Activated CD8-positive, alpha-beta memory T cell treated with anti-CD3 and anti-CD28 coated beads for 24 hours (primary cell): ENCODE data around the gene SMTNL2.
"Not testable (repeated sequence)": the region's sequence is repeated elsewhere in the genome, so short reads cannot be mapped to it uniquely, and the experiment has no call there.

Experiments
- DNase-seq: peaks from one replicate; pipeline ENCODE4 v3.0.0-alpha.2; 2020

SMTNL2 gene

DNA sequence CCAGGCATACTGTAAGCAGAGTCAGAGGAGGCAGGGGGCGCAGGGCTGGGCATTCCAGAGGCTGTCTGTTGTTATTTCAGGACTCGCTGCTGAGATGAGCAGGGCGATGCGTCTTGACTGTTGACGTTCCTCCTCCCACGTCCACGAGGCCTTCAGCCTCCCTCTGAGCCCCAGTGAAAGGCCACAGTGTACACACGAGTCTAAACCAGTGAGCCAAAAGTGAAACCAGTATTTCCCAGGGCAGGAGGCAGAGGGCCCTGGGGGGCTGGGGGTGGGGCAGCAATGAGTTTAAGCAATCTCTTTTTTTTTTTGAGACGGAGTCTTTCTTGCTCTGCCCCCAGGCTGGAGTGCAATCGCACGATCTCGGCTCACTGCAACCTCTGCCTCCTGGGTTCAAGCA is 21.5 kb downstream of the SMTNL2 start:
- no peak for DNase-seq

DNA sequence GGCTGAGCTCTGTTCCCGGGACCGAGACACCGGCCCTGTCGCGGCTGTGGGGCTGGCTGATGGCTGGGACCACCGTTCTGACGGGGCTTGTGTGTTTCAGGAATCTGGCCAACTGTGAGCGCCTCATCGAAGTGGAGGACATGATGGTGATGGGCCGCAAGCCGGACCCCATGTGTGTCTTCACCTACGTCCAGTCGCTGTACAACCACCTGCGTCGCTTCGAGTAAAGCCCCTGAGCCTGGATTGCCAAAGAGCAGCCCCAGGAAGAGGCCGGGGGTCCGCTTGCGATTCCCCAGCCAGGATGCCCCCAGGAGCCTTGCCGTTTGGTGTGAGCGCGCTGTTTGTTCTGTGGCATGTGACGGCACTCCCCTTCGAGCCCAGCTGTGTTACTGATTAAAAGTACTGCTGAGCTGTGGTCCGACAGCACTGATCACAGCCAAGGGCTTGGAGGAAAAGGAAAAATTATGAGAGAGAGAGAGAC is 23.0 kb downstream of the SMTNL2 start:
- DNase-seq: no peak

DNA sequence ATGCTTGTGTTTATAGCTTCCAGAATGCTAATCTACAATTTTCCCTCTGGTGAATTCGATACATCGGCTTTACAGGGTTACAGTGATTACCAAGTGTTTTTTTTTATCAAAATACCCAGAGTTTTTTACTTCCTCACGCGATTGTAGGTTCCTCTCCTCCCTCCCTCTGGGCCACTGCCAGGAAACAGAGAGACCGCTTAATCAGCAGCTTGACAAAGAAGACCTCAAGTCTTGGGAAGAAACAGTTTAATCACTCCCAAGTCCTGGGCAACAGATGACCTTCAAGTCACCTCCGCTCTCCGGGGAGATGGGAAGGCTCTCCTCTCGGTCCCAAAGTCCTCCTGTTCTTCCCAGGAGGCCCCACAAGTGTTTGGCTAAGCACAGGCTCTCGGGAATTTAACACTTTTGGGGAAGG is 23.5 kb downstream of the SMTNL2 start:
- no peak for DNase-seq

DNA sequence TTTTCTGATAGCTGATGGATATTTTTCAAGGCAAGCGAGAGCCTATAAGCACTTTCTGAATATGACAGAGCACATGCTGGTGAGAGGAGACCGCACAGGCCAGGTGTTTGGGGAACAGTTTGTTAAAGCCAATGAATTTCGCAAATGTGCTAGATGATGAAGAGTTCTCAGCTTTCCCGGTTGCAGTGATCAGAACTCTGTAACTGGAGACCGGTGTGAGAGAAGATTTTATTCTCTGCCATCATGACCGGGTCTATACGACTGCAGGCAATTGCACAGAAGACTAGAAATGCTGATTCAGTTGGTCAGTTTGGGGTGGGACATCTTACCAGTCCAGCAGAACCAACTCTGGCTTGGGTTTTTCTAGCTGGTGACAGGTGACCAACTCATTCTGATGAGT is 25.4 kb downstream of the SMTNL2 start:
- no peak for DNase-seq

DNA sequence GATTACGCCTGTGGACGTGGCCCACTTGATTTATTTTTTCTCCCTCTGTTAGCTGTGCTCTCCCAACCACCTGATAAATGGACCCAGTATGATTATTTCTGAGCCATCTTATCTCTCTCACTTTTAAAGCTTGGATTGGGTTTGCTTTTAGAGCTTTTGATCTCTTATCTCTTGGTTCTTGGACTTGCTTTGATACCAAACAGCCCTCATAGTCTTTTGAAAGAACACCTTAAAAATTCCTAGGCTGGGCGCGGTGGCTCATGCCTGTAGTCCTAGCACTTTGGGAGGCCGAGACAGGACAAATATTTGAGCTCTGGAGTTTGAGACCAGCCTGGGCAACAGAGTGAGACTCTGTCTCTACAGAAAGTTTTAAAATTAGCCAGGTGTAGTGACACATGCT is 25.8 kb downstream of the SMTNL2 start:
- no peak for DNase-seq

DNA sequence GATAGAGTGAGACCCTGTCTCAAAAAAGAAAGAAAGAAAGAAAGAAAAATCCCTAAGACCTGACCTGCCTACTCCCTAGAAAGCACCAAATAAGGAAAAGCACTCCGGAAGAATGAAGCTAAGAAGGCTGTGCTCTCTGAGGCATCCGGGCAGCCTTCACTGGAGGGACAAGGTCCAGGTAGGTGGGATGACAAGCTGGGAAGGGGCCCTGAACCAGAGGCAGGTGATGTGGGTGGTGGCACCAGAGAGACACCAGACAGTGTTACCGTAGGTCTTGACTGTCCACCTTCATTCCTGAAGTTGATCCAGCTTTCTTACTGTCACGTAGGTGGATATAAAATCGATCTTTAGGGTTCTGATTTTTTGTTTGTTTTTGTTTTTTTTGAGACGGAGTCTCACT is 26.3 kb downstream of the SMTNL2 start:
- DNase-seq: no peak

DNA sequence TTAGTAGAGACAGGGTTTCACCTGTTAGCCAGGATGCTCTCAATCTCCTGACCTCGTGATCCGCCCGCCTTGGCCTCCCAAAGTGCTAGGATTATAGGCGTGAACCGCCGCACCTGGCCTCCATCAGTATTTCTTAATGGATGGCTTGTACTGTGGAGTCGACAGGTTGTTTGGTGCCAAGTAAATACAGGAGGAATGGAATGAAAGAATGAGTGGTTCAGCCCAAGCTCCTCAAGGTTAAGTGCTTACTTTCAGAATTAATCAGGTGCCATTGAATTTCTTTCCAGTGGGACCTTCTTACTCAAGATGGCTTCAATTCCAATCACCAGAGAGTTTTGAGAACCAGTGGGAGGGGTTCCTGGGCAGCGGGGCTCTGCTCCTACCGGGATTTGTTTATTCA is 32.1 kb downstream of the SMTNL2 start:
- no peak for DNase-seq

DNA sequence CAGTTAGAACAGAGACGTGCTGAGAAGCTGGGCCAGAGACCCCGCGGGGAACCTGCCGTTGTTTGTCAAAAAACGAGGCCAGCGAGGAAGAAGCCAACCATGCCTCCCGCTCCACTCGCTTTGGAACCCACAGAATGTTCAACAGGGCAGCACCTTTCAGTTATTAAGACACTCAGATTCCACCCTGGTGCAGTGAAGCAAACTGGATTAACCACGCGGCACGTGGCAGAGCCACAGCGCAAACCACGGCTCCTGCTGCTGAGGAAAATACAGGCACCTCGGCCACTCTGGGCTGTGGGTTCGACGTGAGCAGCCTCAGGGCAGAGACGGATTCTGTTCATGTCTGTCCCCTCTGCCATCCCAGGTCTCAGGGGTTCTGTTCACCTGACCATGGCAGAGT is 32.8 kb downstream of the SMTNL2 start:
- no peak for DNase-seq

DNA sequence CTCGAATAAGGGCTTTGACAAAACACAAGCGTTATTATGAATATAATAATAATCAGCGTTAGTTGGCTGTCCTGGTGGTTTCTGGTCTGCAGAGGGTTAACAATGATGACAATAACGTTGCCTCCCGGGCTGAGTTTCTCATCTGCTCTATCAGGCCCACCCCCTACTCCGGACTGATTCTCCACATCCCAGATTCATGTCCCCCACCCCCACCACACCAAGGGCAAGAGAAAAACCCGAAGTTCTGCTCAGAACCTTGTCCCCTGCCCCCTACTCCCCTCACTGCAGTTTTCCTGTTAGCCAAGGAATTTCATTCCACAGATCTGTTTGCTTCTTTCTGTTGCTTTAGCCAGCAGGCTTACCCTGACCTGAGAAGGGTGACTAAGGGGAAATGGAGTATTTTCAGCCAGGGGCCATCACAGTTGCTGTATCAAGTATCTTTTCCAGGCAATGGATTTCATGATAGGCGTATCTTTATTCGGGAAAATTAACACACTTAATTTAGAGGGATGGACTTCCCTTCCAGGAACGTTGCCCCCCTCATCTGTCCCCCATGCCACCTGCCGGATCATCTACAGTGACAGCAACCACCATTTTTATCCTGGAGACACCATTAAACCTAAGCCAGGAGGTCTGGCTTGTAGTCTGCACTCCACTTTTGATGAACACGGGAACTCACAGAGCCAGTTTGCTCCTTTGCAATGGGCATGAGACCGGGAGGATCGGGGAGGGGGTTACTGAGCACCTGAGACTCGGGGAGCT is 33.4 kb downstream of the SMTNL2 start:
- DNase-seq: no peak

DNA sequence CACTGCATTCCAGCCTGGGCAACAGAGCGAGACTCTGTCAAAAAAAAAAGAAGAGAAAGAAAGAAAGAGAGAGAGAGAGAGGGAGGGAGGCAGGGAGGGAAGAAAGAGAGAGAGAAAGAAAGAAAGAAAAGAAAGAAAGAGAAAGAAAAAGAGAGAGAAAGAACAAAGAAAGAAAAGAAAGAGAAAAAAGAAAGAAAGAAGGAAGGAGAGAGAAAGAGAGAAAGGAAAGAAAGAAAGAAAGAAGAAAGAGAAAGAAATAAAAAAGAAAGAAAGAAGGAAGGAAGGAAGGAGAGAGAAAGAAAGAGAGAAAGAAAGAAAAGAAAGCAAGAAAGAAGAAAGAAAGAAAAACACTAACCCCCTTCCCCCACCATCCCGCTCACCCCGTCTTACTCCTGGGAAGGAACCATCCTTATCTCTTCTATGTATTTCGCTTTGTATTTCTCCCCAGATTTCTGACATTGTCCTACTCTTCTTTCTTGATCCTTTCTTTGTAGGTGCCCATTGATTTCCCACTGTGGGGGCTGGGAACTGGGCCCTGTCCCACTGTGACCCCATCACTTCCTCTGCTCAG is 36.3 kb downstream of the SMTNL2 start:
- DNase-seq: no peak

DNA sequence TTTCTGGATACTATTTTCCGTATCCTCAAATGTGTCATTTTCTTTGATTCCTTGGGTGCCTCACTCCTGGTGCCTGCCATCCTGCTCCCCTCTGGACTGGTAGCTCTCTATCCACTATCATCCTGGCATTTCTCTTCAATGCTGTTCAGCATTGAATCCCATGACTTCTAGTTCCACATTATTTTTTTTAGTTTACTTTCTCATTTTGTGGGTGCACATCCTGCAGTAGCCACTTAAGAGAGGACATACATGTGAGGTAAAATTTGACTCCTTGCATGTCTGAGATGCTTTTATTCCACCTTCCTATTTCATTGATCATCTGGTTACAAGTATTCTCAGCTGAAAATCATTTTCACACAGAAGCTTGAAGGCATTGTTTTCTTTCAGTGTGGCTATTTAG is 38.0 kb downstream of the SMTNL2 start:
- DNase-seq: no peak

DNA sequence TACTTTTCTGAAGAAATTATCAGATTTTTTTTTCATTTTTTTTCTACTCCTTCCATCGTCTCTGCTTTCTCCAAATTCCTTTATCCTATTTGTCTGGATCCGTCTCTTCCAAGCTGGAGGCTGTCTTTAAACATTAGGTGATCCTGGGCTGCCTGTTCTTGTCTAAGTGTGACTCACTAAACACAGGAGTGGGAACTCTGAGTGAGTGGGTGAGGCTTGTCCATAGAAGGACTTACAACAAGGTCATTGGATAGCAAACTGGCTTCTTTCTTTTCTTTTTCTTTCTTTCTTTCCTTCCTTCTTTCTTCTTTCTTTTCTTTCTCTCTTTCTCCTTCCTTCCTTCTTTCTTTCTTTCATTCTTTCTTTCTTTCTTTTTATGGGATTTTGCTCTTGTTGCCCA is 38.9 kb downstream of the SMTNL2 start:
- no peak for DNase-seq

DNA sequence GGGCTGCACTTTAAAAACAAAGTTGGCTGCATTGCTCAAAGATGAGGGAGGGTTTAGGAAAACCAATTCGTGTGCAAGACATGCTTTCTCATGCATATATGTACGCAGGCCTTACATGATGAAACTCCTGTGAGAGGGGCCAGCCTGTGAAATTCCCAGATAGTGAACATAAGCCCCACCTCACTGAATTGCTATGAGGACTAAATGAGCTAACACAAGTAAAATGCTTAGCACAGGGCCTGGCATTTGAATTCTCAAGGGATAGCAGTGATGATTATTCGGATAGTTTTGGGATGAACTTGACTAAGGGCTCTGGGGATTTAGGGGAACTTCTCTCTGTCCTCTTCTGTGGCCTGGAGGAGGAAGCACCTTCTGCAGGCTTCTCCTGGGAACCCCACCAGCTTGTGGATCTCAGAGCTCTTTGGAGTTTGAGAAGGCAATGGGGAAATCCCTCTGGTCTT is 40.2 kb downstream of the SMTNL2 start:
- DNase-seq: not testable (repeated sequence)

DNA sequence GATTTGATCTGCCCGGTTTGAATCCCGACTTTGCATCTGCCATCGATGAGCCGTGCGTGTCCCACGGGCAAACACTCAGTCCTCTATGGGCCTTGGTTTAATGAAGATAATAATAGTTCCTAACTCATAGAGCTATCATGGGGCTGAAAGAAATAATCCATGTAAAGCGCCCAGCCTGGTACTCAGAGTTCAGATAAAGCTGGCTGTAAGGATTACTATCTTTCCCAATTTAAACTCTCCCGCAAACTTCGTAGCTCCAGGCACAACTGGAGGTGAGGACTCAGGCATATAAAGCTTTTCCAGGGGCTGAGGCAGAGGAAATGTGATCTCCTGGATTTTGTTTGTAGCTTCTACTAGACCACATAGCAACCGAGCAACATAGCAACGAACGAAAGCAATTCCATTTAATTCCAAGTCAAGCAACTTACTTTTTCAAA is 40.9 kb downstream of the SMTNL2 start:
- DNase-seq: no peak

DNA sequence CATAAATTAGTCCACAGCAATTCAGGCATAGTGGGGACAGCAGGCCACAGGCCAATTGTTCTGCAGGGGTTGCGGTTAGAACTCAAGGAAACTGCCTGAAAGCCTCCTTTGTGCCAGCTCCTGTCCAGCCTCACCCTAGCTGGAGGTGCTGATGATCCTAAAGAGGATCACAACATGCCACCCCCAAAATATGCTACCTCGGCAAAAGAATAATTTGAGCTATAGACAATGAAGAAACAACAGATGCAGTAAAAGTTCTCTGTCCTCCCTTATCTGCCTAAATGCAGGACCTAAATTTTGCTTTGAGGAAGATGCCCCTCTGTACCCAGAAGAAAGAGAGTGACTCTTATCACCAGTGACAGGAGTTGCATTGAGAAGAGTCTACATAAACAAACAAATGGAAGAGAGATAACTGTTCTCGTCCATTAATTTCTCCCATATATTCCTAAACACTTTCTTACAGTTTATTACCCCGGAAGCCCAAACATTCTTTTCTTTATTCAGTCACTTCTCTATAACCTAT is 42.5 kb downstream of the SMTNL2 start:
- no peak for DNase-seq

DNA sequence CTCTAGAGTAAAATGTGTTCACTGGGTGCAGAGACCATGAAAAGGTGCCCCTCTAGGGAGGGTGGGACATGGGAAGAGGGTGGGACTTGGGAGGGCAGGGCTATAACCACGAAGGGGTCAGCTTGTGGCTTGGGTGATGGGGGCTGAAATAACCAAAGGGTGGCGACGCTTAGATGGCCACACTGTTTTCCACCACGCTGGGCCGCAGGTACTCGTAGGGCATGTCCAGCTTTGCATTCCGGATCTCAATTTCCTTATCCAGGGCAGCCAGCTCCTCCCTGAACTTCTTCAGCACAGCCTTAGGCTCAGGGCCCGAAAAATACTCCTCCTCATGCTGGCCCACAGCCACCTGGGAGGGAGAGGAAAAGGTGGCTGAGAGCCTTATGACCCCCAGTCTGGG is 47.1 kb downstream of the SMTNL2 start:
- DNase-seq: no peak

DNA sequence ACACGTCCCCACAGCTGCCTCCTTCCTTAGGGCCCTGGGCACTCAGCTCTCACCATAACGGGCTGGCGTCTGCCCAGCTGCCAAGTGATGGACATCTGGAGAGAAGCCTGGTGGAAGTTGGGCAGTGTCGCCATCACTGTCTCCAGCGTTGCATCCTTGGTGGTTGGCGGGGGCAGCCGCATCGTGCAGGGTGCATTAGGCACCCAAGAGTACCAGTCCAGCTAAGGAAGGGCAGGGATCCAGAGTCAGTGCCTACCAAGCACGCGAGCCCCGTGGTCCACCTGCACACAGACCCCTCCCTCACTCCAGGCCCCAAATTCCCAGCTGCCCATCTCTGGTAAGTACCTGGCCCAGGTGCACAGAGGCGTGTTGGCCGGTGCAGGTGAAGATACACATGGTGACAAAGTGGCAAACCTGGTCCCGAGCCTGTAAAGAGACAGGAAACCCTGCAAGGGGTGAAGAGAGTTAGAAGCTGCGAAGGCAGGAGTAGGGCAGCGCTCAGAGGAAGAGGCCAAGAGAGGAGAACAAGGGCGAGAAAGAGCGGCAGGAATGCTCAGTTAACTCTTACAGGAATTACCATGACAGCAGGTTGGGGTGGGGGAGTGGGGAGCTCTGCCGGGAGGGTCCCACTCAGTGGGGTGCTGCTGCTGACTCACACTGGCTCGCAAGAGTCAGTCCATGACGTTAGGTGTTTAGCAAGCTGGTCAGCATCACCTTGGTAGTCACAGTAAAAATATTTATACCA is 47.7 kb downstream of the SMTNL2 start:
- no peak for DNase-seq

DNA sequence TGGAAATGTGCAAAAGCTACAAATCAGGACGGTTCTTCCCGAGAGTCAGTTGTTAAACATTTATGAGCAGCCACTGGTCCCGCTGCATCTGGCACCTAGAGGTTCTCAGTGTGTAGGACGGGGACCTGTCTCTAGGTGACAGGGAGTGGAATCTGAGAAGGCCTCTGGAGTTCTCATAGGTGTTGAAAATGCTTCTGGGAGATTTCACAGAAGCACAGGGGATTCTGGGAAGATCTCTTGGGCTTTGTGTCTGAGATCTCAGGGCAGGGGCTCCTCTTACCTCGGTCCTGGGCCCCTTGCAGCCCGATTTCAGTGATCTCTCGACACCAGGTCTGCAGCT is 48.2 kb downstream of the SMTNL2 start:
- DNase-seq: no peak

DNA sequence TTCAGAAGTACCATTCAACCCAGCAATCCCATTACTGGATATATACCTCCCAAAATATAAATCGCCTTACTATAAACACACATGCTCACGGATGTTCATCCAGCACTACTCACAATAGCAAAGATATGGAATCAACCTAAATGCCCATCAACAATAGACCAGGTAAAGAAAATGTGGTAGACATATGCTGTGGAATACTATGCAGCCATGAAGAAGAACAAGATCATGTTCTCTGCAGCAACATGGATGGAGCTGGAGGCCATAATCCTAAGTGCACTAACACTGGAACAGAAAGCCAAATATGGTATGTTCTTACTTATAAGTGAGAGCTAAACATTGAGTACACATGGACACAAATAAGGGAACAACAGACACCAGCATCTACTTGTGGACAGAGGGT is 49.3 kb downstream of the SMTNL2 start:
- no peak for DNase-seq

DNA sequence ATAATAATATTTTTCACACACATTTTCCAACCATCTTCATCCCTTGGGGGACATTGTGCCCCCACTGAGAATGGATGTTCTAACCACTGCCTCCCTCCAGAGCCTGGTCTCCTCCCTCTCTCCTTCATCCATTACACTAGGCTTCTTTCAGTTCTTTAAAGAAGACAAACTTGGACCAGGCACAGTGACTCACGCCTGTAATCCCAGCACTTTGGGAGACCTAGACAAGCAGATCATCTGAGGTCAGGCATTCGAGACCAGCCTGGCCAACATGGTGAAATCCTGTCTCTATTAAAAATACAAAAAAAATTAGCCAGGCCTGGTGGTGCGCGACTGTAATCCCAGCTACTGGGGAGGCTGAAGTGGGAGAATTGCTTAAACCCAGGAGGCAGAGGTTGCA is 50.6 kb downstream of the SMTNL2 start:
- no peak for DNase-seq

DNA sequence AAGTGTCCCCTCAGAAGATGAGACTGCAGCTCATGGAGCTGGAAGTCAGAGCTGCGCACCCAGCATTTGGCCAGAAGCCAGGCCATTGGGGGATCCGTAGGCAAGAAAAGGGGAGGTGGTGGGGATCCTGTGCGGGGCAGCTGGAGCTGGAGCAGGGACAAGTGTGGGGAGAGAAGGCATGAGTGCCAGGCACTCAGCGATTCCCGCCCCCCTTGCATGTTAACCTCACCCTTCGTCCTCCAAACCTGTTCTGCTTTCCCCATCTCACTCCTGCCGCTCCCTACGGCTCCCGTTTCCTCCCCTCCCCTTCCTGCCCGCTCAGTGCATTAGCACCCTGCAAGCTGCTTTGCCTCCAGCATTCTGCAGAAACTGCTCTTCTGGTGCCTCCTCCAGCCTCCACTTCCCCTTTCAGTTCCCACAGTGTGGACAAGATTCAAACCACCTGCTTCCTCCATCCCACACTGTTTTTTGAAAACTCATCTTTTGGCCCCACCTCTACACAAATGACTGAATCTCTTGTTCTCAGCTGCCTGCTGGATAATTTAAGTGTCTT is 51.6 kb downstream of the SMTNL2 start:
- no peak for DNase-seq

DNA sequence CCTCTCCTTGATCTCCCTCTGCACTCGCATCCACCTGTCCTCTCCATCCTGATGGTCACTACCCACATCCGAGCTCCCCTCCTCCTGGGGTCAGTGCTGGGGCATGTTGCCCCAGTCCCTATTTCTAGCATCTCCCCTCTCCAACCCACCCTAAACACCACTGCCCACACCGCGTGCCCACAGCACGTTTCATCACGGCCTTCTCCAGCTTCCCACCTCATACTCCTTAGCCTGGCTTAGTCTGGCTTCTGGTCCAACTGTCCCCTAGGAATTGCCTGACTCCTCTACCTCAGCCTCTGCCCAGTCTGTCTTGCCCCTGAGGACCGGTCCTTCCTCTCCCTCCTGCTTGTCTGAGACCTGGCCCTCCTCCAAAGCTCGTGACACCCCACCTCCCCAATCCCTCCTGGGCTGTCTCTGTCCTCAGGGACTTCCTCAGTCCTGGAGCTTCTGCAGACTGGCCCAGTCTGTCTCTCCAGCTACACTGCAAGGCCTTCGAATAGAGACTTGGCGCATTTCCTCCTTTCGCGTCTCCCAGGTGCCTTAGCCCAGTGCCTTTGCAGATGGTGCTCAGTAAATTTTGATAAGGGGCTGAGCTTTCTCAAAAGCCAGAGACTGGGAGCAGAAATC is 52.3 kb downstream of the SMTNL2 start:
- no peak for DNase-seq

DNA sequence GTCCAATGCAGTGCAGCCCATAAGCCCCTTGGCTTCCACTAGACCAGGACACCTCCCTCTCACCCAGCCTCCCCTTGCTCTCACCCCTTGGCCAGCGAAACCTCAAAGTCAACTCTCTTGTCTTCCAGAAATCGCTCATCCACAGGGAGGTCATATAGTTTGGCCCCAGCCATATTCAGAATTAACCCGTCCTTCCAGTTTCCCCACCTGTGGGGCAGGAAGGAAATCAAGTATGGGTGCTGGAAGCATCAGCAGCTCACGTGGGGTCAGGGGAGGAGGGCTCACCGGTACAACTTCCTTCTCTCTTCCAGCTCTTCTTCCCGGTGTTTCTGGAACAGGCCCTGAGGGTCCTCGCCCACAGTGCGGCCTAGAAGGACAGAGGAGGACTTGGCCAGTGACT is 54.4 kb downstream of the SMTNL2 start:
- not testable (repeated sequence) for DNase-seq
